Loucy (cell line): ENCODE results near the gene OAF.

ENCODE experiments used
- H2AFZ ChIP-seq: fragments of 200-600 bp; sonication (generic); 2 replicates; pipeline ENCODE4 v1.6.0; 2016; ENCODE audit warnings: antibody characterized with exemption, mild to moderate bottlenecking, low read length, moderate library complexity
- H3F3A ChIP-seq: fragments of 200-600 bp; 2 replicates; pipeline ENCODE4 v1.6.0; 2016; ENCODE audit warnings: antibody characterized with exemption, low read depth, mild to moderate bottlenecking
- H3K27me3 ChIP-seq: fragments of 200-600 bp; sonication (generic); 2 replicates; pipeline ENCODE4 v1.6.1; 2014; ENCODE audit warnings: low read length, mild to moderate bottlenecking; ENCODE audit not compliant: insufficient read depth, poor library complexity, severe bottlenecking
- H3K36me3 ChIP-seq: fragments of 200-600 bp; sonication (generic); 2 replicates; pipeline ENCODE4 v1.6.1; 2016; ENCODE audit warnings: low read length; ENCODE audit not compliant: insufficient read depth
- H3K4me1 ChIP-seq: fragments of 200-600 bp; sonication (generic); 2 replicates; pipeline ENCODE4 v1.5.1; 2014; ENCODE audit warnings: low read length, mild to moderate bottlenecking; ENCODE audit not compliant: insufficient read depth, poor library complexity, severe bottlenecking
- H3K4me2 ChIP-seq: fragments of 200-600 bp; sonication (generic); 2 replicates; pipeline ENCODE4 v1.6.0; 2014; ENCODE audit warnings: antibody characterized with exemption, low read length, low read depth, mild to moderate bottlenecking; ENCODE audit not compliant: poor library complexity, severe bottlenecking
- H3K4me3 ChIP-seq: fragments of 200-600 bp; sonication (generic); 2 replicates; pipeline ENCODE4 v1.5.1; 2014; ENCODE audit warnings: low read length, mild to moderate bottlenecking, mixed read lengths; ENCODE audit not compliant: poor library complexity, severe bottlenecking
- H3K79me2 ChIP-seq: fragments of 200-600 bp; sonication (generic); 2 replicates; pipeline ENCODE4 v1.6.1; 2014; ENCODE audit warnings: low read length; ENCODE audit not compliant: insufficient read depth
- H3K9ac ChIP-seq: fragments of 200-600 bp; sonication (generic); 2 replicates; pipeline ENCODE4 v1.6.0; 2014; ENCODE audit warnings: mild to moderate bottlenecking, low read depth, low read length, moderate library complexity; ENCODE audit not compliant: poor library complexity, severe bottlenecking
- H3K9me2 ChIP-seq: fragments of 200-600 bp; sonication (generic); replicated peaks from 2 replicates; pipeline ENCODE4 v1.6.1; 2016; ENCODE audit warnings: low read depth, low read length, mixed read lengths
- H3K9me3 ChIP-seq: fragments of 200-600 bp; sonication (generic); 2 replicates; pipeline ENCODE4 v1.6.1; 2014; ENCODE audit warnings: mild to moderate bottlenecking, antibody characterized with exemption, low read length, low read depth; ENCODE audit not compliant: insufficient read depth
- H4K20me1 ChIP-seq: fragments of 200-600 bp; sonication (generic); 2 replicates; pipeline ENCODE4 v1.6.0; 2014; ENCODE audit warnings: antibody characterized with exemption, low read length, mild to moderate bottlenecking; ENCODE audit not compliant: insufficient read depth, poor library complexity, severe bottlenecking
- EZH2phosphoT487 ChIP-seq: fragments of 200-600 bp; IDR thresholded peaks from 2 replicates; pipeline ENCODE4 v1.6.1; 2018; ENCODE audit warnings: antibody characterized with exemption, mild to moderate bottlenecking, moderate library complexity, borderline replicate concordance
- TF ChIP-seq, protein P1 (sequence below): fragments of 200-600 bp; sonication (generic); conservative IDR thresholded peaks from 2 replicates; pipeline ENCODE4 v1.5.1; 2014; ENCODE audit warnings: mild to moderate bottlenecking, antibody characterized with exemption, low read length

Gene OAF

DNA sequence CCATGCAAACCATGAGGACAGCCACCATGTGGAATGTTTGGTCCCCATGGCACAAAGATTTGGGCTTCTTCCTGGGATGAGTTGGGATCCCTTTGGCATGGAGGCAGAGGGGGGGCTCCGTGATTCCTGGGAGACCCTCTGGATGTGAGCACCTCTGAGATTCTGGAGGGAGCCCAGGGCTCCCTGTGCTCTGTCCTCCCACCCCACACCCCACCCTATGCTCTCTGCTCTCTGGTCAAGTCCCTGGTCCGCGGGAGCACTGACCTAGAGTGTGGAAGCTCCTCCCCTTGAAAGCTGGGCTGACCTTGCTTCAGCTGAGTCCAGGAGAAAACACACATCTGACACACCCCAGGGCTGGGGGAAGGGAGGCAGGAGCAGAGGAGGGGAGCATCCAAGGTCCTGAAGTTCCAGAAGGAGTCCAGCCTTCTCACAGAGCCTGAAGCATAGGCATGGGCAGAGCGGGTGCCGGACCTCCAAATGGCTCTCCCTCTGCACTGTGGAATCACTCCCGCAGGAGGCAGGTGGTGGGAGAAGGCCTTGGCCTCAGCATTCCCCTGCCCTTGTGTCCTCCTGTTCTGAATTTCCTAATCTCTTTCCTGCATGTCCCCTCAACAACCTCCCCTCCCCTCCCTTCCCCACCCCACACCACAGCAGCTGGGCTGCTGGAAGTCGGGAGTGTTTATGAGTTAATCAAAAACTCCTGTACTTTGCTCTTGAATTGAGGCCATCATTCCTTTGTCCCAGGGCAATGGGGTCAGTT, 25.7 kb upstream of the OAF start:
- Histone ChIP-seq H3K4me3 (no peak overlapping the region), H3K9me2 (no peaks in the 10 kb centered on the region), H3K9me3 (no peaks in the 10 kb centered on the region), H3K4me2 (no peak overlapping the region), H3K79me2 (no peaks in the 10 kb centered on the region), H3K9ac (no peak overlapping the region), H3K27me3 (no peaks in the 10 kb centered on the region), H2AFZ (no peak overlapping the region), H3F3A (no peaks in the 10 kb centered on the region), H4K20me1 (no peaks in the 10 kb centered on the region), H3K4me1 (no peaks in the 10 kb centered on the region), H3K36me3 (no peaks in the 10 kb centered on the region)
- TF ChIP-seq, protein P1, sequence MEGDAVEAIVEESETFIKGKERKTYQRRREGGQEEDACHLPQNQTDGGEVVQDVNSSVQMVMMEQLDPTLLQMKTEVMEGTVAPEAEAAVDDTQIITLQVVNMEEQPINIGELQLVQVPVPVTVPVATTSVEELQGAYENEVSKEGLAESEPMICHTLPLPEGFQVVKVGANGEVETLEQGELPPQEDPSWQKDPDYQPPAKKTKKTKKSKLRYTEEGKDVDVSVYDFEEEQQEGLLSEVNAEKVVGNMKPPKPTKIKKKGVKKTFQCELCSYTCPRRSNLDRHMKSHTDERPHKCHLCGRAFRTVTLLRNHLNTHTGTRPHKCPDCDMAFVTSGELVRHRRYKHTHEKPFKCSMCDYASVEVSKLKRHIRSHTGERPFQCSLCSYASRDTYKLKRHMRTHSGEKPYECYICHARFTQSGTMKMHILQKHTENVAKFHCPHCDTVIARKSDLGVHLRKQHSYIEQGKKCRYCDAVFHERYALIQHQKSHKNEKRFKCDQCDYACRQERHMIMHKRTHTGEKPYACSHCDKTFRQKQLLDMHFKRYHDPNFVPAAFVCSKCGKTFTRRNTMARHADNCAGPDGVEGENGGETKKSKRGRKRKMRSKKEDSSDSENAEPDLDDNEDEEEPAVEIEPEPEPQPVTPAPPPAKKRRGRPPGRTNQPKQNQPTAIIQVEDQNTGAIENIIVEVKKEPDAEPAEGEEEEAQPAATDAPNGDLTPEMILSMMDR: no peak
- TF ChIP-seq EZH2phosphoT487: no peak

DNA sequence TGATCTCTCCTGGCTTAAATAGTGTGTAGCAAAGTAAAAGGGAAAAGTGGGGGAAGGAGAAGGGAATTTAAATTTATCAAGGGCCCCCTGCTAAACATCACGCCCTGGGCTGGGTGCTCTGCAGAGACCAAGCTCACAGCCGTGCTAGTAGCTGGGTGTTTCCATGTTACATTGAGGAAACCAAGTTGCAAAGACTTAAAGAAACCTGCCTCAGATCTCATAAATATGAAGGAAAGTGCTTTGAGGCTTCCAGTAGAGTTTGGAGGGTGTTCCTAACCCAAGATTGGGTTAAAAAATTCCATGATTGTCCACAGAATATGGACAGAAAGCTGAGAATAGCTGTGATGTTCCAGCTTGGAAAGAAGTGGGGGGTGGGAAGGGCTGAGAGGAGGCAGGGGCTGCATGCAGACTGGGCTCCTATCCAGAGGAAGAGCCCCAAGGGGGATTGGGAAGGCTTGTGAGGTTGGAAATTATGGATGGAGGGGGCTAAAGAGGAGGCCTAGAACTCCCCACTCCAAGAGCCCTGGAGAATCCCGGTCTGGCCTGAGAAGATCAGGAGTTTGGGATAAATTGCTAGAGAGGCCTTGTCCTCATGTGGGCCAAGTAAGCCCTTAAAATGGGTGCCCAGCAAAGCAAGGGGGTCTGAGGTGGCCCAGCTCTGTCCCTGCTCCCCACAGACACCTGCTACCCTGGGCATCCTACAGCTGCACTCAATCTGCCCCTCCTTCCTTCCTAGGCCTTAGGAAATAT, 25.0 kb upstream of the OAF start:
- Histone ChIP-seq H4K20me1 (no peaks in the 10 kb centered on the region), H3K36me3 (no peaks in the 10 kb centered on the region), H3F3A (no peaks in the 10 kb centered on the region), H3K4me3 (no peak overlapping the region), H3K4me1 (no peaks in the 10 kb centered on the region), H3K27me3 (no peaks in the 10 kb centered on the region), H2AFZ (no peak overlapping the region), H3K79me2 (no peaks in the 10 kb centered on the region), H3K9me3 (no peaks in the 10 kb centered on the region), H3K9ac (no peak overlapping the region), H3K4me2 (no peak overlapping the region), H3K9me2 (no peaks in the 10 kb centered on the region)
- TF ChIP-seq, protein P1: no peak
- no peak for TF ChIP-seq EZH2phosphoT487

DNA sequence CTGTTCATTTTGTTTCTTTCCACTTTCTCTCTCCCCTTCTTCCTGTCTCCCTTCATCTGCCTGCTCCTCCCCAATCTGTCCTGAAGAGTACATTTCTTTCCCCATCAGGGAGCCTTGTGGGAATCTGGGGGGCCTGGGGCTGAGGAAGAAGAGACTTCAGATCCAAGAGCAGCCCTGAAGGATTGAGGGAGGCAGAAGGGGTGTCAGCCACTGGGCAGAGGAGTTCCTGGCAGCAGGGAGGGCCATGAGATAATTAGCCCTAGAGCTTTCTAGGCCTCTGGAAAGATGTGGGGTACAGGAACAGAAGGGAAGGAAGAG, 24.4 kb upstream of the OAF start:
- no peaks in the 10 kb centered on the region for H4K20me1 ChIP-seq
- H3K4me1 ChIP-seq: no peaks in the 10 kb centered on the region
- TF ChIP-seq, protein P1: no peak
- no peak for TF ChIP-seq EZH2phosphoT487
- H3F3A ChIP-seq: no peaks in the 10 kb centered on the region
- H3K36me3 ChIP-seq: no peaks in the 10 kb centered on the region
- H3K27me3 ChIP-seq: no peaks in the 10 kb centered on the region
- no peaks in the 10 kb centered on the region for H3K9me2 ChIP-seq
- no peak overlapping the region for H3K4me3 ChIP-seq
- H3K9me3 ChIP-seq: no peaks in the 10 kb centered on the region
- H3K79me2 ChIP-seq: no peaks in the 10 kb centered on the region
- no peak overlapping the region for H3K4me2 ChIP-seq
- no peak overlapping the region for H3K9ac ChIP-seq
- H2AFZ ChIP-seq: no peak overlapping the region
